ENCODE measurements around the gene MREG.
"Not testable (repeated sequence)": the region's sequence is repeated elsewhere in the genome, so short reads cannot be mapped to it uniquely, and the experiment has no call there.

MREG gene

DNA sequence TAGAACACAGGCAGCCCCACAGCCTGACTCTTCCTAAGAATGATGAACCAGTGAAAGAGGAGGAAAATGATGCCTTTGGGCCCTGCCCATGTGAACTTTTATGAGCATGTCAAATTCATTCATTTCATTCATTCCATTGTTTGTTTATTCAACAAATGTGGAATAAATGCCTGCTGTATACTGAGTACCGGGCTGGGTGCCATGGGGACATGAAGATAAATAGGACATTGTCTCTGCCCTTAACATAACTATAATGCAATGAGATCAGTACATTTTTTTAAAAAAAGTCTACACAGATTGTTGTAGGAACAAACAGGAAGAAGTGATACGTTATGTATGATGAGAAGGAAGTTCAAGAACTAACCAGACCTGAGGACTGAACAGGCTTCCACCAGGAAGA lies 14.7 kb downstream of the MREG start:
- no peak for DNase-seq (ENCODE audit: low read depth in 1 of 2, low spot score in 1 of 2)
- in situ Hi-C loops (cut with HindIII; ENCODE audit: low pct_unique_long_range_greater_than_20kb, low sequenced_read_pairs), result no loop called here
- no peak for TF ChIP-seq JUND (IDR thresholded peaks at IDR 0.05; ENCODE audit: low read depth)

DNA sequence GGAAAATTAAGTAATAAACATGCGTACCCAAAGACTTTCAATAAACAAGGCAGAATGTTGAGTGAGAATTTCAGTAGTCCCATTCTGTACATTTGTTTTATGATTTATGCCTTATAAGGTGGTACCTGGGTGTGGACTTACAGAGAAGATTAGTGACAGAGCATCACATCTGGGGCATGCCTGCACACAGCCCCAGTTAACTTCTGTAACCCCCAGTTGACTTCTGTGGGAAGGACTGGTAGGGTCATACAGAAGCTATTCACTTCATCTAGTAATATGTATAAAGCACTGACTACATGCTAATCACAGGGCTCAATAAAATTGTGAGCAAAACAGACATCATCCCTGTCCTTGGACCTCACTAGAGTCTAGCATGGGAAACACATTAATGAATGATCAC lies 16.1 kb downstream of the MREG start:
- in situ Hi-C loops (cut with HindIII; ENCODE audit: low pct_unique_long_range_greater_than_20kb, low sequenced_read_pairs), result no loop called here
- TF ChIP-seq JUND (IDR thresholded peaks at IDR 0.05; ENCODE audit: low read depth), result no peak
- DNase-seq (ENCODE audit: low read depth in 1 of 2, low spot score in 1 of 2), result no peak

GRCh38 chr2:215994911-215995310 lies 18.4 kb downstream of the MREG start:
- no peak for TF ChIP-seq JUND (IDR thresholded peaks at IDR 0.05; ENCODE audit: low read depth)
- DNase-seq (ENCODE audit: low read depth in 1 of 2, low spot score in 1 of 2), result no peak
- in situ Hi-C loops (cut with HindIII; ENCODE audit: low pct_unique_long_range_greater_than_20kb, low sequenced_read_pairs), result no loop called here

DNA sequence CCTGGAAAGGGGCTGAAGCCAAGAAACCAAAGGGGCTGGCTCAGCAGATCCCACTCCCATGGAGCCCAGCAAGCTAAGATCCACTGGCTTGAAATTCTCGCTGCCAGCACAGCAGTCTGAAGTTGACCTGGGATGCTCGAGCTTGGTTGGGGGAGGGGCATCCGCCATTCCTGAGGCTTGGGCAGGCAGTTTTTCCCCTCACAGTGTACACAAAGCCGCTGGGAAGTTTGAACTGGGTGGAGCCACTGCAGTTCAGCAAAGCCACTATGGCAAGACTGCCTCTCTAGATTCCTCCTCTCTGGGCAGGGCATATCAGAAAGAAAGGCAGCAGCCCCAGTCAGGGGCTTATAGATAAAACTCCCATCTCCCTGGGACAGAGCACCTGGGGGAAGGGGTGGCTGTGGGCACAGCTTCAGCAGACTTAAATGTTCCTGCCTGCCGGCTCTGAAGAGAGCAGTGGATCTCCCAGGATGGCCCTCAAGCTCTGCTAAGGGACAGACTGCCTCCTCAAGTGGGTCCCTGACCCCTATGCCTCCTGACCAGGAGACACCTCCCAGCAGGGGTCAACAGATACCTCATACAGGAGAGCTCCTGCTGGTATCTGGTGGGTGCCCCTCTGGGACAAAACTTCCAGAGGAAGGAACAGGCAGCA lies 24.7 kb downstream of the MREG start:
- peak in 1 of 2 experiments; percentile 71 for DNase-seq (ENCODE audit: low read depth in 1 of 2, low spot score in 1 of 2)
- in situ Hi-C loops (cut with HindIII; ENCODE audit: low pct_unique_long_range_greater_than_20kb, low sequenced_read_pairs), result not testable (repeated sequence)

GRCh38 chr2:215985257-215985656 lies 28.1 kb downstream of the MREG start:
- TF ChIP-seq JUND (IDR thresholded peaks at IDR 0.05; ENCODE audit: low read depth), result no peak
- in situ Hi-C loops (cut with HindIII; ENCODE audit: low pct_unique_long_range_greater_than_20kb, low sequenced_read_pairs), result no loop called here
- DNase-seq (ENCODE audit: low read depth in 1 of 2, low spot score in 1 of 2), result no peak

DNA sequence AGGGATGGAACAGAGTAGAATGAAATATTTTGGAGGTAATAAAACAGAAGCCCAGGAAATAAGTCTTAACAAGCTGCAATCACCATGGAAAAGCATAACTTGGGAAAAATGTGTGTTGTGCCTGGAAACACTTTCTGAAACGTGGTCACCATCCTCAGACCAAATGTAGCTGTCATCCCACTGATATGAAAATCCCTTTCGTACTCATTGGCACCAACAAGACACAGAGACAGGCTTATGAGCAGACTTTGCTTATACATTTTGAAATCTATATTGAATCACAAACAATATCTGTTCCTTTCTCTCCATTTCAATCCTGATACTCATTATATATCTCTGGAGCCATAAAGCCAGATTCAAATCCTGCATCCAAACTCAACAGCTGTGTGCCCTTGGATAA lies 28.7 kb downstream of the MREG start:
- in situ Hi-C loops (cut with HindIII; ENCODE audit: low pct_unique_long_range_greater_than_20kb, low sequenced_read_pairs), result no loop called here
- TF ChIP-seq JUND (IDR thresholded peaks at IDR 0.05; ENCODE audit: low read depth), result no peak
- DNase-seq (ENCODE audit: low read depth in 1 of 2, low spot score in 1 of 2), result no peak

DNA sequence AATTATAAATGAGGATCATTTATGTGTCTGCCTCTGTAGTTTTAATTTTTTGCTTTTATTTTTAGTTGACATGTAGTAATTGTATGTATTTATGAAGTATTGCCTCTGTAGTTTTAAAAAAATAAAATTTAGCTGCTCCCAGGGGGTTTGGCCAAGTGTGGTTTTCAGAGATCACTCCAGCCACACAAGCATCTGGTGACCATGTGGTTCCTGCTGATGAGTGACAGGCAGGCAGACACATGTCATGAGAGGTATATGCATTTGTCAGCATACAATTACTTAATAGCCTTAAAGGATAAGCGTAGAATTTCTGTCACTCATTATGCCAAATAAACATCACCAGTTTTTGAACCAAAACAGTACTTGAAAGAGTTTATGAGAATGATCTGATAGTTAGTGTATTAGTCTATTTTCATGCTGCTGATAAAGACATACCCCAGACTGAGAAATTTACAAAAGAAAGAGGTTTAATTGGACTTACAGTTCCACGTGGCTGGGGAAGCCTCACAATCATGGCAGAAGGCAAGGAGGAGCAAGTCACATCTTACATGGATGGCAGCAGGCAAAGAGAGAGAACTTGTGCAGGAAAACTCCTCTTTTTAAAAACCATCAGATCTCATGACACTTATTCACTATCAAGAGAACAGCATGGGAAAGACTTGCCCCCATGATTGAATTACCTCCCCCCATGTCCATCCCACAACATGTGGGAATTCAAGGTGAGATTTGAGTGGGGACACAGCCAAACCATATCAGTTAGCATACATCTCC lies 29.6 kb downstream of the MREG start:
- DNase-seq (ENCODE audit: low read depth in 1 of 2, low spot score in 1 of 2), result no peak
- TF ChIP-seq JUND (IDR thresholded peaks at IDR 0.05; ENCODE audit: low read depth), result no peak
- in situ Hi-C loops (cut with HindIII; ENCODE audit: low pct_unique_long_range_greater_than_20kb, low sequenced_read_pairs), result no loop called here

DNA sequence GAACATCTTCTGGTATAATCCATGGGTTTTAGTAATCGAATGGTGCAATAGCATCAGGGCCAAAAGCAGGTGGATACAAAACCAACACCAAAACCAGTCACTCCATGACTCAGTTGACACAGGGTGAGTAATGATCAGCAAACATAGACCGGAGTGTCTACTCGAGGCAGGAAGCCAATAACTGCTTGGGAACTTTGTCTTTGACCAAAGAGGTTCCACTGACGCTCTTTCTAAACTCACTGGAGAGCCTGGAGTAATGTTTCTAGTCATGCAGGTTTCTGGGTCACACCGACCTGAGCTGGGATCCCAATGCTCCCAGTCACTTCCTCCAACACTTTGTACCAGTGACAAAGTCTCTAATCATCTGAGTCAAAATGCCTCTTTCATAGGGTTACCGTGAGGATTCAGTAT lies 30.9 kb downstream of the MREG start:
- DNase-seq (ENCODE audit: low read depth in 1 of 2, low spot score in 1 of 2), result peak; percentile 44 to 99
- TF ChIP-seq JUND (IDR thresholded peaks at IDR 0.05; ENCODE audit: low read depth), result peak; percentile 89
- in situ Hi-C loops (cut with HindIII; ENCODE audit: low pct_unique_long_range_greater_than_20kb, low sequenced_read_pairs), result no loop called here

- DNase-seq (ENCODE audit: low read depth in 1 of 2, low spot score in 1 of 2), result no peak
- in situ Hi-C loops (cut with HindIII; ENCODE audit: low pct_unique_long_range_greater_than_20kb, low sequenced_read_pairs), result no loop called here
- TF ChIP-seq JUND (IDR thresholded peaks at IDR 0.05; ENCODE audit: low read depth), result no peak
Measured at GRCh38 chr2:215981115-215981514, 32.2 kb downstream of the MREG start.

GRCh38 chr2:215979620-215980019 lies 33.7 kb downstream of the MREG start:
- in situ Hi-C loops (cut with HindIII; ENCODE audit: low pct_unique_long_range_greater_than_20kb, low sequenced_read_pairs), result no loop called here
- peak in 1 of 2 experiments; percentile 81 for DNase-seq (ENCODE audit: low read depth in 1 of 2, low spot score in 1 of 2)
- TF ChIP-seq JUND (IDR thresholded peaks at IDR 0.05; ENCODE audit: low read depth), result no peak

DNA sequence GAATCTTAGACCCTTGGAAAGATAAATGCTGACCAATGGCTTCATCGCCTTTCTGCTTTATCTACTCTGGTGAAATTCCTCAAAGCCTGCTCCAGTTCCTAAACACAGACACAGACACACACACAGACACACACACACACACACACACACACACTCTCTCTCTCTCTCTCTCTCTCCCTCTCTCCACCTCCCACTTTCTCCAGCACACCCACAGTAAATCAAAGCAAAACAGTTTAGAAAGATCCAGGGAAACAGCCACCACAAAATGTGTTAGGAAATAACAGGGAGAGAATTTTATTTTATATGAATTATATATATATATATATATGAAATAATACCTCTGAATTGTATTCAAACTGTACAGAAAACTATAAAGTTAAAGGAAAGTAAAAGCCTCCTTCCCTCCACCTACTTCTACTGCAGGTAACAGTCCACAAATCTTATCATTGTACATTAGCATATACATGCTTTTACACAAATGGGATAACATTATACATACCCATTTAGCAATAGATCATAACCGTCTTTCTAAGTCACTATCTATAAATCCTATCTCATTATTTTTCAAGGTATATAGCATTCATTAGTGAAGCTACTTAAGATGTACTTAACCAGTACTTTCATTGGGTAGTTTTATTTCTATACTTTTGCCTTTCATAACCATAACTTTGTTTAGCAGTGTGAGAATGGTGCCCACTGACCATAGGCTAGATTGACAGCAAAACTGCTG lies 38.5 kb downstream of the MREG start:
- TF ChIP-seq JUND (IDR thresholded peaks at IDR 0.05; ENCODE audit: low read depth), result no peak
- in situ Hi-C loops (cut with HindIII; ENCODE audit: low pct_unique_long_range_greater_than_20kb, low sequenced_read_pairs), result no loop called here
- DNase-seq (ENCODE audit: low read depth in 1 of 2, low spot score in 1 of 2), result no peak

DNA sequence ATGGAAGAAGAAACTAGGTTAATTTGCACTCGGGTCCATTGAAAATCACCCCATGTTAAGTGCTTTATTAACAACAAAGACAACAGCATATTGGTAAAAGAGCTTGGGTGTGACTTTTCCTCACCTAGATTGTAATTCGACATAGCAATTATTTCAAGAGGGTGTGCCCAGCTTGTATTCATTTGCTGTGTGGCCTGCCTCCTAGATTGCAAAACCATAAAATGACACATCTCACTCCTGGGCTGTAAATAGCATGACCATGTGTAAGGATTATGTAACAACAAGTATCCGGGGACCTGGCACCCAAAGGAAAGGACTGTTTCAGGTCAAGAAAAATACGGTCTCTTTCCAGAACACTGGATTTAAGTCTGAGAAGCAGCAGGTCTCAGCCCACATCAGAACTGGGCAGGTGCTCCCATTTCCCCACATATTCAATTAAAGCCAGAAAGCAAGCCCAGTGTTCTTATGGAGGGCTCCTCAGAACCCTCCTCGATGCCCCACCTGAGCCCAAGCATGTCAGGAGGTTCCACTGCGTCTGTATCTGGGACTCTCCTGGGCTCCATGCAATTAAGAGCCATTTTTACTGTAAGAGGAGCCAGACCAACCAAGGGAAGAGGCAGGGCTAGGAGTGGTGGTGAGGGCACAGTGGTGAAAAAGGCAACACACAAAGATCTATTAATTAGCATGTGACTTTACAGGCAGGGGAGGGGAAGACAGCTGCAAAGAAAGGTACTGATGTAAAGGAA lies 39.2 kb downstream of the MREG start:
- in situ Hi-C loops (cut with HindIII; ENCODE audit: low pct_unique_long_range_greater_than_20kb, low sequenced_read_pairs), result no loop called here
- no peak for TF ChIP-seq JUND (IDR thresholded peaks at IDR 0.05; ENCODE audit: low read depth)

More for the DNA sequence above, 39.2 kb downstream of the MREG start:
- peak in 1 of 2 experiments; percentile 51 for DNase-seq (ENCODE audit: low read depth in 1 of 2, low spot score in 1 of 2)

All from T47D (cell line).